ENCODE data around the gene SMIM35.

DNA sequence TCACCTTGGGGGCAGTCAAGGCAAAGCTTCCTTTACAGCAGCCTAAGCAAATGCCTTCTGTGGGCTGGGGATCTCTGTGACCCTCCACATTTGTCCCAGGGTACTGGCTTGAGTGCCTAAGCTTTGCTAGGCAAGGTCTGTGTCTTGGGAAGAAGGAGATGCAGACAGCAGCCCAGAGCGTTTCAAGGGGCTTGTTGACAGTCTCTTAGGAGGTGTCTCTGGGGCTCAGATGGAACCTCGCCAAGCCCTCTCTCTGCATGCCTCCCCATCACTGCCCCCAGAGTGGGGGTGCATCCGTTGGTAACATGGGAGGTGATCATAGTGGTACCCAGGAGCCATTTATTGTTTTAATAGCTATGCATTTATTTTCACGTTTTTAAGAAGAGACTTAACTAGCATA lies 39.0 kb downstream of the SMIM35 start:
- TF ChIP-seq FOXA1 (IDR thresholded peaks at IDR 0.05) (no peak), LEF1 (IDR thresholded peaks at IDR 0.05; ENCODE audit: borderline replicate concordance) (no peak), L3MBTL2 (conservative IDR thresholded peaks at IDR 0.05) (no peak), FOXM1 (IDR thresholded peaks at IDR 0.05; ENCODE audit: borderline replicate concordance) (no peak), SUZ12 (IDR thresholded peaks at IDR 0.05) (no peak), ZNF384 (IDR thresholded peaks at IDR 0.05) (no peak)
- TF ChIP-seq, protein P1, sequence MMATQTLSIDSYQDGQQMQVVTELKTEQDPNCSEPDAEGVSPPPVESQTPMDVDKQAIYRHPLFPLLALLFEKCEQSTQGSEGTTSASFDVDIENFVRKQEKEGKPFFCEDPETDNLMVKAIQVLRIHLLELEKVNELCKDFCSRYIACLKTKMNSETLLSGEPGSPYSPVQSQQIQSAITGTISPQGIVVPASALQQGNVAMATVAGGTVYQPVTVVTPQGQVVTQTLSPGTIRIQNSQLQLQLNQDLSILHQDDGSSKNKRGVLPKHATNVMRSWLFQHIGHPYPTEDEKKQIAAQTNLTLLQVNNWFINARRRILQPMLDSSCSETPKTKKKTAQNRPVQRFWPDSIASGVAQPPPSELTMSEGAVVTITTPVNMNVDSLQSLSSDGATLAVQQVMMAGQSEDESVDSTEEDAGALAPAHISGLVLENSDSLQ (IDR thresholded peaks at IDR 0.05) = no peak
